ENCODE data around the gene HIRA.

- TF ChIP-seq CTCF (IDR thresholded peaks at IDR 0.05) (no peak), POLR2AphosphoS5 (IDR thresholded peaks at IDR 0.05) (no peak)
Measured at GRCh38 chr22:19336133-19337075, 95.1 kb downstream of the HIRA start.

Data from stomach (tissue), 4 donors.